H9 (cell line): ENCODE results near the gene PHACTR1. TPM values are rescaled to one million over a fixed set of nuclear protein-coding genes. Genes with fewer than 3 reads are reported as not detected.

Source experiments
- DNase-seq: peaks from one replicate; pipeline ENCODE4 v3.0.0-alpha.2; 2017
- H2AFZ ChIP-seq: one replicate; pipeline ENCODE4 v1.6.1; 2013; ENCODE audit warnings: mild to moderate bottlenecking, low read length, control low read depth, moderate library complexity
- H2AK5ac ChIP-seq: 2 replicates; pipeline ENCODE4 v1.6.1; 2013; ENCODE audit warnings: low read length, control low read depth, mixed read lengths; ENCODE audit not compliant: insufficient read length
- H2BK120ac ChIP-seq: one replicate; pipeline ENCODE4 v1.6.1; 2013; ENCODE audit warnings: low read depth, mild to moderate bottlenecking, low read length, control low read depth, inconsistent platforms; ENCODE audit not compliant: poor library complexity, severe bottlenecking
- H2BK12ac ChIP-seq: 2 replicates; pipeline ENCODE4 v1.6.1; 2013; ENCODE audit warnings: low read length, control low read depth, mixed read lengths, low read depth; ENCODE audit not compliant: insufficient read length
- H2BK15ac ChIP-seq: 2 replicates; pipeline ENCODE4 v1.6.1; 2013; ENCODE audit warnings: low read depth, low read length, control low read depth
- H2BK20ac ChIP-seq: one replicate; pipeline ENCODE4 v1.6.1; 2013; ENCODE audit warnings: low read depth, mild to moderate bottlenecking, low read length, control low read depth, inconsistent platforms; ENCODE audit not compliant: poor library complexity, severe bottlenecking
- H2BK5ac ChIP-seq: 2 replicates; pipeline ENCODE4 v1.6.1; 2013; ENCODE audit warnings: low read length, control low read depth, mixed read lengths; ENCODE audit not compliant: insufficient read length
- H3K14ac ChIP-seq: 2 replicates; pipeline ENCODE4 v1.6.1; 2013; ENCODE audit warnings: low read length, control low read depth; ENCODE audit not compliant: insufficient read depth
- H3K18ac ChIP-seq: 2 replicates; pipeline ENCODE4 v1.6.1; 2013; ENCODE audit warnings: low read depth, mild to moderate bottlenecking, mixed read lengths, low read length, control low read depth; ENCODE audit not compliant: insufficient read length
- H3K23ac ChIP-seq: 2 replicates; pipeline ENCODE4 v1.6.1; 2013; ENCODE audit warnings: low read length, control low read depth, mixed read lengths, low read depth; ENCODE audit not compliant: insufficient read length
- H3K23me2 ChIP-seq: 2 replicates; pipeline ENCODE4 v1.6.1; 2013; ENCODE audit warnings: low read depth, mild to moderate bottlenecking, mixed read lengths, low read length, control low read depth; ENCODE audit not compliant: insufficient read length, poor library complexity, severe bottlenecking
- H3K27ac ChIP-seq: 2 replicates; pipeline ENCODE4 v1.5.1; 2013; ENCODE audit warnings: low read length, control low read depth, mixed read lengths, low read depth; ENCODE audit not compliant: insufficient read length
- H3K27me3 ChIP-seq: 2 replicates; pipeline ENCODE4 v1.6.1; 2013; ENCODE audit warnings: low read length, control low read depth, inconsistent platforms; ENCODE audit not compliant: insufficient read depth
- H3K4ac ChIP-seq: 2 replicates; pipeline ENCODE4 v1.6.1; 2013; ENCODE audit warnings: low read depth, mild to moderate bottlenecking, control low read depth, inconsistent platforms, low read length, moderate library complexity
- H3K4me1 ChIP-seq: 2 replicates; pipeline ENCODE4 v1.6.1; 2013; ENCODE audit warnings: low read length, control low read depth, inconsistent platforms; ENCODE audit not compliant: insufficient read depth
- H3K4me2 ChIP-seq: 2 replicates; pipeline ENCODE4 v1.6.1; 2013; ENCODE audit warnings: low read length, control low read depth, mixed read lengths; ENCODE audit not compliant: insufficient read length, insufficient read depth
- H3K56ac ChIP-seq: 2 replicates; pipeline ENCODE4 v1.6.1; 2013; ENCODE audit warnings: low read depth, mild to moderate bottlenecking, mixed read lengths, low read length, control low read depth; ENCODE audit not compliant: insufficient read length
- H3K79me1 ChIP-seq: 2 replicates; pipeline ENCODE4 v1.6.1; 2013; ENCODE audit warnings: low read depth, mild to moderate bottlenecking, moderate library complexity, low read length, control low read depth, inconsistent platforms; ENCODE audit not compliant: insufficient read depth, poor library complexity, severe bottlenecking
- H3K79me2 ChIP-seq: 2 replicates; pipeline ENCODE4 v1.6.1; 2013; ENCODE audit warnings: low read length, control low read depth, inconsistent platforms; ENCODE audit not compliant: insufficient read depth
- H3K9ac ChIP-seq: 2 replicates; pipeline ENCODE4 v1.6.1; 2013; ENCODE audit warnings: low read length, control low read depth, mixed read lengths; ENCODE audit not compliant: insufficient read length; ENCODE audit errors: extremely low read depth
- H3K9me3 ChIP-seq: one replicate; pipeline ENCODE4 v1.6.1; 2013; ENCODE audit warnings: low read depth, low read length, inconsistent platforms; ENCODE audit not compliant: control insufficient read depth
- H3T11ph ChIP-seq: one replicate; pipeline ENCODE4 v1.6.1; 2013; ENCODE audit warnings: mild to moderate bottlenecking, low read length, control low read depth, inconsistent platforms
- H4K20me1 ChIP-seq: one replicate; pipeline ENCODE4 v1.6.1; 2013; ENCODE audit not compliant: control insufficient read depth, insufficient read length, insufficient read depth
- H4K5ac ChIP-seq: 2 replicates; pipeline ENCODE4 v1.6.1; 2013; ENCODE audit warnings: low read depth, mild to moderate bottlenecking, mixed read lengths, low read length, control low read depth; ENCODE audit not compliant: insufficient read length
- H4K8ac ChIP-seq: replicated peaks from 2 replicates; pipeline ENCODE4 v1.6.1; 2013; ENCODE audit warnings: low read length, control low read depth, mixed read lengths, low read depth; ENCODE audit not compliant: insufficient read length
- H4K91ac ChIP-seq: 2 replicates; pipeline ENCODE4 v1.6.1; 2013; ENCODE audit warnings: low read depth, mild to moderate bottlenecking, moderate library complexity, mixed read lengths, low read length, control low read depth; ENCODE audit not compliant: insufficient read length
- H3K27ac Mint-ChIP-seq, 3 experiments: 2 replicates in 2 of 3; 3 replicates in 1 of 3; pipeline ENCODE4 v1.8.0; 2020 to 2021; ENCODE audit warnings: mixed read lengths in 3 of 3, mild to moderate bottlenecking in 1 of 3, moderate library complexity in 1 of 3
- H3K27me3 Mint-ChIP-seq: 2 replicates; pipeline ENCODE4 v1.8.0; 2021; ENCODE audit warnings: low read depth, mild to moderate bottlenecking, moderate library complexity, mixed read lengths
- H3K36me3 Mint-ChIP-seq, 3 experiments: 2 replicates in 2 of 3; 3 replicates in 1 of 3; pipeline ENCODE4 v1.8.0; 2020 to 2021; ENCODE audit warnings: low read depth in 3 of 3, mixed read lengths in 3 of 3; ENCODE audit not compliant: insufficient read depth in 1 of 3
- H3K4me1 Mint-ChIP-seq, 2 experiments: 2 replicates each; pipeline ENCODE4 v1.8.0; 2020; ENCODE audit warnings: mixed read lengths in 2 of 2
- H3K4me3 Mint-ChIP-seq, 2 experiments: 2 replicates in 1 of 2; 3 replicates in 1 of 2; pipeline ENCODE4 v1.8.0; 2020 to 2021; ENCODE audit warnings: mild to moderate bottlenecking in 2 of 2, mixed read lengths in 2 of 2, moderate library complexity in 1 of 2
- H3K9me3 Mint-ChIP-seq, 2 experiments: 2 replicates in 1 of 2; 3 replicates in 1 of 2; pipeline ENCODE4 v1.8.0; 2020; ENCODE audit warnings: mild to moderate bottlenecking in 2 of 2, mixed read lengths in 2 of 2, moderate library complexity in 1 of 2
- WGBS: extraction: QIAGEN DNeasy Blood & Tissue Kit; methylation state at CpG from one replicate; pipeline ENCODE4 v1.1.7; 2013; ENCODE audit warnings: missing lambda C conversion rate, low lambda C conversion rate, mixed read lengths; ENCODE audit not compliant: insufficient read length; ENCODE audit errors: extremely low coverage; 5-methylcytosine and 5-hydroxymethylcytosine counted together
- total RNA-seq: library from RNA; stranded (reverse); gene quantifications from 2 replicates; pipeline ENCODE4 v1.2.1, GENCODE V29; 2021
- TF ChIP-seq, protein P1 (sequence below): fragments of 200-600 bp; sonication (generic); conservative IDR thresholded peaks from 3 replicates; pipeline ENCODE4 v1.8.0; 2021; ENCODE audit warnings: antibody characterized with exemption, mild to moderate bottlenecking

PHACTR1 gene
- total RNA-seq, 1 experiment from 2014 or later: 15.9 TPM

DNA sequence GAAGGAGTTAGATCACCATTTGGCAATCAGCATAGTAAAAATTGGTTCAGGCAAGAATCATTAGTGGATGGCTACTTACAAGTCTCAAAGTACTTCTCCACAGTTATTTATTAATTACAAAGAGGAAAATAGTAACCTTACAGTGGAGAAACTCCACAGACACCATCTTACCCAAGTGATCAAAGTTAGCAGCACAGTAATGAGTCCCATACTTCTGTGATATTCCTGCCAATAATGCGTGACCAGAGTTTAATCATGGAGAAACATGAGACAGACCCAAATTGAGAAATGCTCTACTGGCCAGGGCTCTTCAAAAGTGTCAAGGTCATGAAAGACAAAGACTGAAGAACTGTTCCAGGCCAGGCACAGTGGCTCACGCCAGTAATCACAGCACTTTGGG is 602.3 kb downstream of the PHACTR1 start:
- H2BK12ac ChIP-seq: no peak overlapping the region
- H3K4me1 Mint-ChIP-seq: no peaks in the 10 kb centered on the region
- H3K79me2 ChIP-seq: no peaks in the 10 kb centered on the region
- H3K56ac ChIP-seq: no peak overlapping the region
- no peak overlapping the region for H3K4me2 ChIP-seq
- H3K9ac ChIP-seq: no peak overlapping the region
- H3K23me2 ChIP-seq: no peaks in the 10 kb centered on the region
- no peaks in the 10 kb centered on the region for H3K9me3 Mint-ChIP-seq
- H2AK5ac ChIP-seq: no peak overlapping the region
- H3K27me3 Mint-ChIP-seq: no peaks in the 10 kb centered on the region
- H2BK5ac ChIP-seq: no peak overlapping the region
- TF ChIP-seq, protein P1, sequence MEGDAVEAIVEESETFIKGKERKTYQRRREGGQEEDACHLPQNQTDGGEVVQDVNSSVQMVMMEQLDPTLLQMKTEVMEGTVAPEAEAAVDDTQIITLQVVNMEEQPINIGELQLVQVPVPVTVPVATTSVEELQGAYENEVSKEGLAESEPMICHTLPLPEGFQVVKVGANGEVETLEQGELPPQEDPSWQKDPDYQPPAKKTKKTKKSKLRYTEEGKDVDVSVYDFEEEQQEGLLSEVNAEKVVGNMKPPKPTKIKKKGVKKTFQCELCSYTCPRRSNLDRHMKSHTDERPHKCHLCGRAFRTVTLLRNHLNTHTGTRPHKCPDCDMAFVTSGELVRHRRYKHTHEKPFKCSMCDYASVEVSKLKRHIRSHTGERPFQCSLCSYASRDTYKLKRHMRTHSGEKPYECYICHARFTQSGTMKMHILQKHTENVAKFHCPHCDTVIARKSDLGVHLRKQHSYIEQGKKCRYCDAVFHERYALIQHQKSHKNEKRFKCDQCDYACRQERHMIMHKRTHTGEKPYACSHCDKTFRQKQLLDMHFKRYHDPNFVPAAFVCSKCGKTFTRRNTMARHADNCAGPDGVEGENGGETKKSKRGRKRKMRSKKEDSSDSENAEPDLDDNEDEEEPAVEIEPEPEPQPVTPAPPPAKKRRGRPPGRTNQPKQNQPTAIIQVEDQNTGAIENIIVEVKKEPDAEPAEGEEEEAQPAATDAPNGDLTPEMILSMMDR: no peak
- H3K79me1 ChIP-seq: no peaks in the 10 kb centered on the region
- no peak overlapping the region for H3K23ac ChIP-seq
- no peak overlapping the region for H3K4me3 Mint-ChIP-seq
- H3K4me1 ChIP-seq: no peaks in the 10 kb centered on the region
- no peak overlapping the region for H3K4ac ChIP-seq
- H4K5ac ChIP-seq: no peak overlapping the region
- H2BK120ac ChIP-seq: no peak overlapping the region
- H3K27ac ChIP-seq: no peak overlapping the region
- no peak overlapping the region for H3T11ph ChIP-seq
- no peaks in the 10 kb centered on the region for H4K20me1 ChIP-seq
- H3K36me3 Mint-ChIP-seq: peaks cover 29 to 88% (median 79%) of the 10 kb centered on the region in 3 experiments; a peak in 6 of 7 replicates
- H4K91ac ChIP-seq: no peak overlapping the region
- H2BK20ac ChIP-seq: no peak overlapping the region
- DNase-seq: no peak
- no peak overlapping the region for H2AFZ ChIP-seq
- no peaks in the 10 kb centered on the region for H3K9me3 ChIP-seq
- no peak overlapping the region for H3K27ac Mint-ChIP-seq
- no CpG with 5 or more reads among the region's 2 CpGs for WGBS
- no peaks in the 10 kb centered on the region for H3K27me3 ChIP-seq
- no peak overlapping the region for H3K18ac ChIP-seq
- no peak overlapping the region for H2BK15ac ChIP-seq
- H4K8ac ChIP-seq: no peak overlapping the region
- H3K14ac ChIP-seq: no peak overlapping the region
